Natural killer cell treated with Interleukin-12 subunit alpha and Interleukin-12 subunit beta and Interleukin-15 and Interleukin-18, amount 100 ng/mL, for 72 hours (primary cell): Measurements from ENCODE around the gene CHRM3. TPM values are rescaled to one million over a fixed set of nuclear protein-coding genes. Genes with fewer than 3 reads are reported as not detected.
"Not testable (repeated sequence)": the region's sequence is repeated elsewhere in the genome, so short reads cannot be mapped to it uniquely, and the experiment has no call there.

ENCODE experiments used
- ATAC-seq, 2 donors: fragments of 150-1000 bp; cut with Tn5 transposase in 1 of 2; sonication (Bioruptor Pico), chemical (Tn5 transposase) in 1 of 2; 2 replicates each; pipeline ENCODE4 v1.10.0; 2021
- DNase-seq: peaks from one replicate; pipeline ENCODE4 v3.0.0; 2022; ENCODE audit warnings: low spot score
- H3K27ac Mint-ChIP-seq, 2 donors: 1 replicate in 1 of 2; 2 replicates in 1 of 2; pipeline ENCODE4 v1.8.0; 2022; ENCODE audit warnings: mixed read lengths in 2 of 2, mild to moderate bottlenecking in 1 of 2, moderate library complexity in 1 of 2
- H3K27me3 Mint-ChIP-seq, 2 donors: 1 replicate in 1 of 2; 2 replicates in 1 of 2; pipeline ENCODE4 v1.8.0; 2022; ENCODE audit warnings: mixed read lengths in 2 of 2
- H3K36me3 Mint-ChIP-seq: one replicate; pipeline ENCODE4 v1.8.0; 2022; ENCODE audit warnings: mixed read lengths
- H3K4me1 Mint-ChIP-seq, 2 donors: 1 replicate in 1 of 2; 2 replicates in 1 of 2; pipeline ENCODE4 v1.8.0; 2022; ENCODE audit warnings: low read depth in 2 of 2, mixed read lengths in 2 of 2, mild to moderate bottlenecking in 1 of 2
- H3K4me3 Mint-ChIP-seq: one replicate; pipeline ENCODE4 v1.8.0; 2022; ENCODE audit warnings: mixed read lengths
- H3K9me3 Mint-ChIP-seq: 2 replicates; pipeline ENCODE4 v1.8.0; 2022; ENCODE audit warnings: mixed read lengths
- total RNA-seq, 2 donors: library from RNA; stranded (reverse); gene quantifications; one replicate each; pipeline ENCODE4 v1.2.3, GENCODE V29; 2022

CHRM3 gene
- total RNA-seq, result not detected

- Mint-ChIP-seq H3K4me3 (peak within 1 kb of the TSS; percentile 65), H3K9me3 (no peaks in the 10 kb centered on the region), H3K4me1 (peaks cover 4 to 7% of the 10 kb centered on the region in 2 donors), H3K27me3 (peaks cover 39 to 57% of the 10 kb centered on the region in 2 donors), H3K27ac (no peak within 1 kb of the TSS), H3K36me3 (no peaks in the 10 kb centered on the region)
- no peak for DNase-seq
- no peak for ATAC-seq
Measured at GRCh38 chr1:239386453-239387303, at the start of gene CHRM3. Gene CHRM3, plus strand, starts transcription at chr1:239386568. Its CDS starts 520,884 bp downstream, at chr1:239907452.

- Mint-ChIP-seq H3K27ac (no peak overlapping the region), H3K36me3 (no peaks in the 10 kb centered on the region), H3K4me1 (no peaks in the 10 kb centered on the region), H3K4me3 (no peak overlapping the region), H3K27me3 (no peaks in the 10 kb centered on the region), H3K9me3 (no peaks in the 10 kb centered on the region)
- ATAC-seq (no peak), DNase-seq (no peak)
Measured at GRCh38 chr1:239337799-239338430, 48.5 kb upstream of the CHRM3 start.

GRCh38 chr1:239347776-239348175 lies 38.6 kb upstream of the CHRM3 start:
- DNase-seq, result no peak
- H3K4me1 Mint-ChIP-seq, result no peaks in the 10 kb centered on the region
- no peaks in the 10 kb centered on the region for H3K27me3 Mint-ChIP-seq
- H3K9me3 Mint-ChIP-seq, result no peaks in the 10 kb centered on the region
- H3K36me3 Mint-ChIP-seq, result no peaks in the 10 kb centered on the region
- H3K27ac Mint-ChIP-seq, result no peak overlapping the region
- no peak overlapping the region for H3K4me3 Mint-ChIP-seq
- no peak for ATAC-seq

- Mint-ChIP-seq H3K27me3 (no peaks in the 10 kb centered on the region), H3K27ac (no peak overlapping the region), H3K9me3 (no peaks in the 10 kb centered on the region), H3K36me3 (no peaks in the 10 kb centered on the region), H3K4me1 (no peaks in the 10 kb centered on the region), H3K4me3 (no peak overlapping the region)
- no peak for DNase-seq
- no peak for ATAC-seq
Measured at GRCh38 chr1:239348635-239349353, 37.6 kb upstream of the CHRM3 start.

- no peaks in the 10 kb centered on the region for H3K27me3 Mint-ChIP-seq
- no peak for ATAC-seq
- H3K36me3 Mint-ChIP-seq, result no peaks in the 10 kb centered on the region
Measured at GRCh38 chr1:239349699-239350098, 36.7 kb upstream of the CHRM3 start.

GRCh38 chr1:239353536-239353935 lies 32.8 kb upstream of the CHRM3 start:
- H3K27me3 Mint-ChIP-seq, result no peaks in the 10 kb centered on the region
- no peaks in the 10 kb centered on the region for H3K36me3 Mint-ChIP-seq
- no peak overlapping the region for H3K4me3 Mint-ChIP-seq
- ATAC-seq, result no peak
- no peaks in the 10 kb centered on the region for H3K9me3 Mint-ChIP-seq
- H3K27ac Mint-ChIP-seq, result no peak overlapping the region
- H3K4me1 Mint-ChIP-seq, result no peaks in the 10 kb centered on the region
- DNase-seq, result no peak

More at GRCh38 chr1:239349699-239350098, 36.7 kb upstream of the CHRM3 start:
- no peak for DNase-seq
- no peaks in the 10 kb centered on the region for H3K4me1 Mint-ChIP-seq
- no peak overlapping the region for H3K27ac Mint-ChIP-seq
- no peaks in the 10 kb centered on the region for H3K9me3 Mint-ChIP-seq
- no peak overlapping the region for H3K4me3 Mint-ChIP-seq

- no peak for ATAC-seq
- Mint-ChIP-seq H3K27ac (no peak overlapping the region), H3K36me3 (no peaks in the 10 kb centered on the region), H3K4me1 (no peaks in the 10 kb centered on the region), H3K9me3 (no peaks in the 10 kb centered on the region), H3K27me3 (no peaks in the 10 kb centered on the region), H3K4me3 (no peak overlapping the region)
- DNase-seq, result no peak
Measured at GRCh38 chr1:239354231-239354630, 32.1 kb upstream of the CHRM3 start.

- ATAC-seq, result no peak
- no peaks in the 10 kb centered on the region for H3K36me3 Mint-ChIP-seq
- no peak overlapping the region for H3K27ac Mint-ChIP-seq
- H3K27me3 Mint-ChIP-seq, result no peaks in the 10 kb centered on the region
- no peak overlapping the region for H3K4me3 Mint-ChIP-seq
- H3K9me3 Mint-ChIP-seq, result no peaks in the 10 kb centered on the region
- no peak for DNase-seq
- no peaks in the 10 kb centered on the region for H3K4me1 Mint-ChIP-seq
Measured at GRCh38 chr1:239357867-239358266, 28.5 kb upstream of the CHRM3 start.

GRCh38 chr1:239361403-239361802 lies 25.0 kb upstream of the CHRM3 start:
- DNase-seq (no peak), ATAC-seq (no peak)
- no peaks in the 10 kb centered on the region for H3K27me3 Mint-ChIP-seq

GRCh38 chr1:239363930-239364329 lies 22.4 kb upstream of the CHRM3 start:
- H3K36me3 Mint-ChIP-seq, result no peaks in the 10 kb centered on the region
- ATAC-seq (no peak), DNase-seq (no peak)
- no peaks in the 10 kb centered on the region for H3K4me1 Mint-ChIP-seq
- H3K27ac Mint-ChIP-seq, result no peak overlapping the region
- H3K27me3 Mint-ChIP-seq, result no peaks in the 10 kb centered on the region
- H3K4me3 Mint-ChIP-seq, result no peak overlapping the region
- no peaks in the 10 kb centered on the region for H3K9me3 Mint-ChIP-seq

More at GRCh38 chr1:239361403-239361802, 25.0 kb upstream of the CHRM3 start:
- H3K4me1 Mint-ChIP-seq, result no peaks in the 10 kb centered on the region
- no peak overlapping the region for H3K27ac Mint-ChIP-seq
- no peaks in the 10 kb centered on the region for H3K36me3 Mint-ChIP-seq
- no peaks in the 10 kb centered on the region for H3K9me3 Mint-ChIP-seq
- H3K4me3 Mint-ChIP-seq, result no peak overlapping the region

GRCh38 chr1:239367196-239367810 lies 19.1 kb upstream of the CHRM3 start:
- DNase-seq, result no peak
- Mint-ChIP-seq H3K9me3 (no peaks in the 10 kb centered on the region), H3K36me3 (no peaks in the 10 kb centered on the region)

GRCh38 chr1:239368436-239369109 lies 17.8 kb upstream of the CHRM3 start:
- no peaks in the 10 kb centered on the region for H3K9me3 Mint-ChIP-seq
- ATAC-seq, result no peak

More at GRCh38 chr1:239367196-239367810, 19.1 kb upstream of the CHRM3 start:
- no peak for ATAC-seq
- H3K27me3 Mint-ChIP-seq, result peaks cover 5 to 8% of the 10 kb centered on the region in 2 donors
- no peak overlapping the region for H3K4me3 Mint-ChIP-seq
- H3K27ac Mint-ChIP-seq, result no peak overlapping the region
- no peaks in the 10 kb centered on the region for H3K4me1 Mint-ChIP-seq

GRCh38 chr1:239370869-239371268 lies 15.5 kb upstream of the CHRM3 start:
- not testable (repeated sequence) for H3K27me3 Mint-ChIP-seq, H3K36me3 Mint-ChIP-seq, H3K9me3 Mint-ChIP-seq, H3K4me1 Mint-ChIP-seq, ATAC-seq, H3K27ac Mint-ChIP-seq, DNase-seq, H3K4me3 Mint-ChIP-seq

More at GRCh38 chr1:239368436-239369109, 17.8 kb upstream of the CHRM3 start:
- no peaks in the 10 kb centered on the region for H3K4me1 Mint-ChIP-seq
- DNase-seq, result no peak
- H3K27ac Mint-ChIP-seq, result no peak overlapping the region
- peaks cover 5 to 8% of the 10 kb centered on the region in 2 donors for H3K27me3 Mint-ChIP-seq
- H3K36me3 Mint-ChIP-seq, result no peaks in the 10 kb centered on the region
- no peak overlapping the region for H3K4me3 Mint-ChIP-seq
